Muscle layer of colon (tissue), 2 donors: ENCODE measurements around the gene PCDH15.

Source experiments
- H3K27ac ChIP-seq: one replicate; pipeline ENCODE4 v1.7.0; 2013; ENCODE audit warnings: low read depth, mild to moderate bottlenecking, low read length, moderate library complexity
- H3K27me3 ChIP-seq, 2 donors: one replicate each; pipeline ENCODE4 v1.7.0; 2013; ENCODE audit warnings: low read length in 2 of 2, mild to moderate bottlenecking in 2 of 2; ENCODE audit not compliant: insufficient read depth in 2 of 2, control insufficient read depth in 1 of 2
- H3K36me3 ChIP-seq: one replicate; pipeline ENCODE4 v1.7.0; 2013; ENCODE audit warnings: mild to moderate bottlenecking, low read length; ENCODE audit not compliant: insufficient read depth
- H3K4me1 ChIP-seq: one replicate; pipeline ENCODE4 v1.7.0; 2013; ENCODE audit warnings: mild to moderate bottlenecking, low read length; ENCODE audit not compliant: insufficient read depth
- H3K4me3 ChIP-seq, 2 donors: one replicate each; pipeline ENCODE4 v1.7.0; 2013; ENCODE audit warnings: low read length in 2 of 2, low read depth in 1 of 2, mild to moderate bottlenecking in 1 of 2, moderate library complexity in 1 of 2
- H3K9ac ChIP-seq: one replicate; pipeline ENCODE4 v1.7.0; 2013; ENCODE audit warnings: low read length
- H3K9me3 ChIP-seq: one replicate; pipeline ENCODE4 v1.7.0; 2013; ENCODE audit warnings: mild to moderate bottlenecking, low read length
- donor health status: abdominal sarcoma.
- donor health status: Adenocarcinoma of cecum.

Gene PCDH15

DNA sequence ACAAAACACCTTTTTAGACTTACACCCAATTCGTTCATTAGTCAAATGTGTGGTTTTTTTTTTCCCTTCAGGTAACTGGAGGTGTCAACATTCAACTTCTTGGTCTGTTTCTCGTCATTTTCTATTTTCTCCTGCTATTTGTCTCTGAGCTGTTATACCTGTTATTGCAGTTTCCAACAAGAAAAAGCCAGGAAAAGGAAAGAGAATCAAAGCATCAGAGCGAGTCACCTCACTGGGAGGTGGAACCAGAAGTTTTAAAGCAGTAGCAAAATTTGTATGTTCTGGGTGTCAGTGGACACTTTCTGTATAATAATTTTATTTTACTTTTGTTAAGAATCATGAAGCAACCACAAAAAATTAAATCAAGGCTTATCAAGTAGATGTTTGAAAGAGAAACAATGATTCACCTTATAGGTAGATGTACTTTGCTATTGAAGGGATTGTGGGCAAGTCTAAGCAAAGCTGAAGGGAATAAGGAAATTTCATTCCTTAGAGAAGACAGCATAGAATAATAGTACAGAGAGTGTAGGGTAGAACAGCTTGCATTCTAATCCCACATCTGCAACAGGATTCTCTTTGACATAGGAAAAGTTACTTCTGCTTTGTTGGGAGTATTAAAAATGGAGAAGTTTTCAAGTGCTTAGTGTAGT is 675.8 kb downstream of the PCDH15 start:
- Histone ChIP-seq H3K36me3 (no peaks in the 10 kb centered on the region), H3K9ac (no peak overlapping the region), H3K4me3 (no peak overlapping the region), H3K4me1 (no peaks in the 10 kb centered on the region), H3K27me3 (no peaks in the 10 kb centered on the region), H3K27ac (no peak overlapping the region), H3K9me3 (no peaks in the 10 kb centered on the region)

GRCh38 chr10:54124209-54124885 is 676.7 kb downstream of the PCDH15 start:
- H3K27me3 ChIP-seq = no peaks in the 10 kb centered on the region
- H3K4me3 ChIP-seq = no peak overlapping the region
- no peak overlapping the region for H3K9ac ChIP-seq
- H3K36me3 ChIP-seq = no peaks in the 10 kb centered on the region
- no peaks in the 10 kb centered on the region for H3K4me1 ChIP-seq
- no peaks in the 10 kb centered on the region for H3K9me3 ChIP-seq
- no peak overlapping the region for H3K27ac ChIP-seq

- H3K27ac ChIP-seq = no peak overlapping the region
- H3K4me3 ChIP-seq = no peak overlapping the region
- H3K4me1 ChIP-seq = no peaks in the 10 kb centered on the region
- no peaks in the 10 kb centered on the region for H3K36me3 ChIP-seq
- H3K9ac ChIP-seq = no peak overlapping the region
- H3K27me3 ChIP-seq = no peaks in the 10 kb centered on the region
- no peaks in the 10 kb centered on the region for H3K9me3 ChIP-seq
Observed at GRCh38 chr10:54120806-54121205, 680.2 kb downstream of the PCDH15 start.

DNA sequence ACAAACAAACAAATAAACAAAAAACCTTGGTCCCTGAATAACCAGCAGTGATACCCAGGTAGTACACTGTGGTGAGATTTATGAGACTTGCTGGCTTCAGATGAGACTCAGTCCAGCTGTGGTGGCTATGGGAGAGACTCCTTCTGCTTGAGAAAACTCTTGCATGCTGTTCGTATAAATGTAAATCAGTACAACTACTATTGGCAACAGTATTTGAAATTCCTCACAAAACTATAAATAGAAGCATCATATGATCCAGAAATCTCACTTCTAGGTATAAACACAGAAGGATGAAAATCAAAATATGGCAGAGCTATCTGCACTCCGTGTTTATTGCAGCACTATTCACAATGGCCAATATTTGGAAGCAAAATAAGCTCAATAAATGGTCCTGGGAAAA is 692.1 kb downstream of the PCDH15 start:
- no peak overlapping the region for H3K4me3 ChIP-seq
- H3K4me1 ChIP-seq = no peaks in the 10 kb centered on the region
- H3K27me3 ChIP-seq = no peaks in the 10 kb centered on the region
- no peak overlapping the region for H3K9ac ChIP-seq
- H3K9me3 ChIP-seq = no peaks in the 10 kb centered on the region
- H3K36me3 ChIP-seq = no peaks in the 10 kb centered on the region
- H3K27ac ChIP-seq = no peak overlapping the region

- Histone ChIP-seq H3K27ac (no peak overlapping the region), H3K27me3 (no peaks in the 10 kb centered on the region), H3K9ac (no peak overlapping the region), H3K4me1 (no peaks in the 10 kb centered on the region), H3K9me3 (no peaks in the 10 kb centered on the region), H3K36me3 (no peaks in the 10 kb centered on the region), H3K4me3 (no peak overlapping the region)
Observed at GRCh38 chr10:54096892-54097291, 704.1 kb downstream of the PCDH15 start.

DNA sequence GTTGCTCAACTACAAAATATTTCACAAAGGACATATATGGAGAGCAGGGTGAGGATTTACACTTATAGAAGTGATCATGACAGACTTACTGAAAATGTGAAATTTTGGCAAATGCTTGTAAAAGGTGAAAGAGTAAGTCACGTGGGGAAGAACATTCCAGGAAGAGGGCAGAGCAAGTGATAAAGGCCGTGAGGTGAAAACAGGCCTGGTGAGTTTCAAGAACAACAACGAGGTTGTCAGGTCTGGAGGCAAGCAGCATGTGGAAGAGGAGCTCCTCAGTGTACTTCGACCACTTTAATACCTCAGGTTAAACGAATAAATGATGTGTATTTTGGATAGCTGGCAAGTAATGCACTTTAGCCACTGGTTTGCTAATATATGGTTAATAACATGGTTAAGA is 706.7 kb downstream of the PCDH15 start:
- Histone ChIP-seq H3K9ac (no peak overlapping the region), H3K27ac (no peak overlapping the region), H3K27me3 (no peaks in the 10 kb centered on the region)

DNA sequence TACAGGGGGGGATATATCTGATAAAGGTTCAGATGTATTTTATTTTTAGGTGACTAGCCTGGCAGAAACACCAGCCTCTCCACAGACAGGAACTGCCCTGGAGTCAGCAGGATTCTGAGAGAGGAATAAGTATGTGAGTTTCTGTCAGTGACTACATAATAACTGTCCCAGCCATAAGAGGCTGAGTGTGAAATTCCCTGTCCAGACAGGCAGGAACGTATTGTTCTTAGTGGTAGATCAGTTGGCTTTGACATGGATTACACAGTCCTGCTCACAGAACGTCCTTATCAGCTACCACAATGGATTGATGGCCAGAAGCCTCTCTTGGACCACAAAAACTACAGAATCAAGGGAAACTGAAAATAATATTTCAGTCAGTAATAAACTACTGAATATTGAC is 709.8 kb downstream of the PCDH15 start:
- H3K36me3 ChIP-seq = no peaks in the 10 kb centered on the region
- H3K27ac ChIP-seq = no peak overlapping the region
- H3K9me3 ChIP-seq = no peaks in the 10 kb centered on the region
- no peak overlapping the region for H3K4me3 ChIP-seq
- H3K4me1 ChIP-seq = no peaks in the 10 kb centered on the region
- H3K9ac ChIP-seq = no peak overlapping the region
- H3K27me3 ChIP-seq = no peaks in the 10 kb centered on the region

More for the DNA sequence above, 706.7 kb downstream of the PCDH15 start:
- Histone ChIP-seq H3K4me1 (no peaks in the 10 kb centered on the region), H3K9me3 (no peaks in the 10 kb centered on the region), H3K4me3 (no peak overlapping the region), H3K36me3 (no peaks in the 10 kb centered on the region)

DNA sequence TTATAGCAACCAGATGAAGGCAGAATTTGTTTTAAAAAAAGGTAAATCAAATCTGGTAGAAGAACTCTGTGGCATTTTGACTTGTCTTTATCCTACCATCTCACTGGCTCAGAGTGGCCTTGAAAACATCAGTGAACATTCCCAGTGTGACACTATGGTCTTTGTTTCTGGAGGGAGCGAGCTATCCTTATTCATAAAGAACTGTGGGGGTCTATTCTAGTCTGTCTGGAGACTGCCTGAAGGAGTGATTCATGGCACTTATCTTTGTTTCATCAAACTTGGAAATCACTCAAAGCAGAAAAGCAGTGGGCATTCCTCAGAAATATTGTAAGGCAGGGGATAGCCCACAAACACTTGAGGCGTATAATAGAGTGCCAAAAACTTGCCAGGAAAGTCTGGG is 719.1 kb downstream of the PCDH15 start:
- no peaks in the 10 kb centered on the region for H3K27me3 ChIP-seq
- H3K9ac ChIP-seq = no peak overlapping the region
- no peaks in the 10 kb centered on the region for H3K4me1 ChIP-seq
- H3K9me3 ChIP-seq = no peaks in the 10 kb centered on the region
- H3K27ac ChIP-seq = no peak overlapping the region
- H3K4me3 ChIP-seq = no peak overlapping the region
- H3K36me3 ChIP-seq = no peaks in the 10 kb centered on the region

- H3K4me3 ChIP-seq = no peak overlapping the region
- H3K36me3 ChIP-seq = no peaks in the 10 kb centered on the region
- no peaks in the 10 kb centered on the region for H3K9me3 ChIP-seq
- H3K27me3 ChIP-seq = no peaks in the 10 kb centered on the region
- no peak overlapping the region for H3K9ac ChIP-seq
- H3K4me1 ChIP-seq = no peaks in the 10 kb centered on the region
- no peak overlapping the region for H3K27ac ChIP-seq
Observed at GRCh38 chr10:54067361-54067760, 733.7 kb downstream of the PCDH15 start.

GRCh38 chr10:54066646-54067045 is 734.4 kb downstream of the PCDH15 start:
- no peak overlapping the region for H3K4me3 ChIP-seq
- H3K27ac ChIP-seq = no peak overlapping the region
- no peaks in the 10 kb centered on the region for H3K36me3 ChIP-seq
- H3K27me3 ChIP-seq = no peaks in the 10 kb centered on the region
- H3K9ac ChIP-seq = no peak overlapping the region
- H3K4me1 ChIP-seq = no peaks in the 10 kb centered on the region
- no peaks in the 10 kb centered on the region for H3K9me3 ChIP-seq

DNA sequence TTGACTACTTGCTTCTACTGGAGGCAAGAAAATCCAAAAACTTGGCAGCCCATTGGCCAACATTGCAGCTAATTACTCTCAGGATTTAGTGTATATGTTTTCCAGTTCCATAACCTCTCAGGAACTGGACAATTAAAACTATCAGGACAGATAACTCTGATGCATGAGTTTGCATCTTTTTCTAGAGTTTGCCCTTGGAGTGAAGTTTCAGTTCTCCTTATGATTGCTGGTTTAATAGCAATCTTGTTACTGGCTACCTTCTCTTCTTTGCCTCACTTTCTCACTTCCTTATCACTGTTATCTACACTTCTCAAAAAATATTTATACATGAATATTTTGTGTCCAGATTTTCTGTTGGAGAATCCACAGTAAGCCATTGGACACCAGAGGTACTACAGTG is 735.9 kb downstream of the PCDH15 start:
- Histone ChIP-seq H3K36me3 (no peaks in the 10 kb centered on the region), H3K9ac (no peak overlapping the region), H3K9me3 (no peaks in the 10 kb centered on the region), H3K4me1 (no peaks in the 10 kb centered on the region), H3K4me3 (no peak overlapping the region), H3K27ac (no peak overlapping the region), H3K27me3 (no peaks in the 10 kb centered on the region)

GRCh38 chr10:54064215-54064614 is 736.8 kb downstream of the PCDH15 start:
- Histone ChIP-seq H3K36me3 (no peaks in the 10 kb centered on the region), H3K27ac (no peak overlapping the region), H3K27me3 (no peaks in the 10 kb centered on the region), H3K9me3 (no peaks in the 10 kb centered on the region), H3K9ac (no peak overlapping the region), H3K4me3 (no peak overlapping the region), H3K4me1 (no peaks in the 10 kb centered on the region)
